Fibroblast of lung (primary cell): ENCODE results near the gene SUGP2.

ENCODE experiments used
- CTCF ChIP-seq, 2 donors: IDR thresholded peaks in 1 of 2; conservative IDR thresholded peaks in 1 of 2; 1 replicate in 1 of 2; 2 replicates in 1 of 2; pipeline ENCODE4 v1.5.1; 2011 to 2012; ENCODE audit warnings: low read length in 2 of 2, control low read depth in 1 of 2, inconsistent platforms in 1 of 2, low read depth in 1 of 2, mild to moderate bottlenecking in 1 of 2
- EZH2 ChIP-seq: IDR thresholded peaks from 2 replicates; pipeline ENCODE4 v1.5.1; 2012; ENCODE audit warnings: low read length, control low read depth, mild to moderate bottlenecking; ENCODE audit errors: missing control alignments

- TF ChIP-seq CTCF (conservative IDR thresholded peaks at IDR 0.05 in 1 of 2, IDR thresholded peaks at IDR 0.05 in 1 of 2; ENCODE audit: low read depth in 1 of 2, low read length in 2 of 2) = no peak
- TF ChIP-seq EZH2 = no peak
Measured at GRCh38 chr19:19061506-19061905, 28.2 kb upstream of the SUGP2 start.
